OCI-M2 (cell line): ENCODE results near the gene CD28.

Experiments
- DNase-seq: peaks from one replicate; lab custom pipeline; 2025; ENCODE audit not compliant: unreplicated experiment; lab: John Stamatoyannopoulos, UW

The CD28 gene

GRCh38 chr2:203706403-203706802, at the start of gene CD28:
Gene CD28, plus strand, starts transcription at chr2:203706639. Its CDS starts 58 bp downstream, at chr2:203706697.
- DNase-seq, result no peak

GRCh38 chr2:203659331-203660049, 46.9 kb upstream of the CD28 start:
- DNase-seq, result no peak

GRCh38 chr2:203660465-203660864, 46.0 kb upstream of the CD28 start:
- DNase-seq, result no peak

GRCh38 chr2:203661279-203661908, 45.0 kb upstream of the CD28 start:
- DNase-seq, result no peak

GRCh38 chr2:203662487-203662886, 44.0 kb upstream of the CD28 start:
- DNase-seq, result no peak

DNA sequence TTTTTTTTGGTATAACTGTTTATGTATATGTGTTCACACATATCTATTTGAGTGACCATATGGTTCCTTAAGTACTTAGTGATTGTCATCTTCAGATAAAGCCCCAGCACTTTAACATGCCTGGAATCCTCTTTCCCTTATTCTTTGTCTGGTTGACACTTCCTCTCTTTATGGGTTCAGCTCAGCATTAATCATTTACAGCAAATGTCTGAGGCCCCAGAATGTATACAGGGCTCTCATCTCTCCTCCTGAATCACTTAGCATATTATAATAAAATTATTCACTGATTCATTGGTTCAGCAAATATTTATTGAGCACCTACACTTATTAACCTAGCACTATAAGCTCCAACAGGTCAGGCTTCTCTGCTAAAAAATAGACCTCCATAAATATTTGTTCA, 43.5 kb upstream of the CD28 start:
- no peak for DNase-seq

- DNase-seq, result no peak
Measured at GRCh38 chr2:203664029-203664755, 42.2 kb upstream of the CD28 start.

DNA sequence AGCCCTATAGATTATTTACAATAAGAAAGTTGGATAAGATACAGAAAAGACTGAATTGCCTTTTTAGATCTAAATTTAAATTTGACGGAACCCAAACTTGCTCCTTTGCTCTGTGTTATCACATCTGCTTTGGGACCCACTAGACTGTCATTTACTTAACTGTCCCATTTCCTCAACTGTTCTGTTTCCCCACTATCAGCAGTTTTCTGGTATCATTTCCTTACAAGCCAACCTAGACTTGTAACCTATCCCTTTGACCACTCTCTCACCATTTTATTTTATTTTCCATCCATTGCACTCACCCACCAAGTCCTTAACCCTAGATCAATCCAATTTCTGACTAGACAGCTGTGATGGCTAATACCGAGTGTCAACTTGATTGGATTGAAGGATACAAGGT, 38.6 kb upstream of the CD28 start:
- no peak for DNase-seq

DNA sequence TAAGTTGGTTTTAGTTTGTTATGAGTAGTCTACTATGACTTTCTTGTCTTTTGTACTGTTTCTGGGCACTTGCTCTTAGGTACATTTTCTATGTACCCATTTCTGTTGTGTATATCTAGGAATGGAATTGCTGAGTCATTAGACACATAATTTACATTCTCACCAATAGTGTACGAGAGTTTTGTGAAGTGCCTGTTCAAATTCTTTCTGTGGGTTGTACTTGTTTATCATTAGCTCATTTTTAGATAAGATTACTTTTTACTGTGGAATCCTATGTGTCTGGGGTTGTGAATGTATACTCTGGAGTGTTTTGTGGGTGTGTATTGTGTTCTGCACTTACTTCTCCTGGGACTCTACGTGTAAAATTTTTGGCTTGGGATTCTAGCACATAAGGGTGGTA, 36.6 kb upstream of the CD28 start:
- DNase-seq, result no peak

DNA sequence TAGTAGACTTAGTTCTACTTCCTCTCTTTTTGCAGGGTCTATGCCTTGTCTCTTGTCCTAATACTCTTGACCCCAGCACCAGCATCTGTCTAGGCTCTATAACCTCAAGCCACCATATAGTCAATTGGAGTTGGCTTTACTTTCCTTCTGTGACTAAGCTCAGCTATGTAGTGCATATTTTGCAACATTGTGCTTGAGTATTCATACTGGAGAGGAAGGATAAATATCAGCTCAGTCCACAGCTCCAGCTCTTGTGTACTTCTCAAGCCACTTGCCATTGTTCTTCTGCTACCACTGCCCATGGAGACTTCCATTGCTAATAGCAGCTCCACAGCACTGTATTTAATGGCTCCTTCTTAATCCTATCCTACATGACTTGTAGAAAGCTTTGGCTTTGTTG, 35.5 kb upstream of the CD28 start:
- no peak for DNase-seq

DNA sequence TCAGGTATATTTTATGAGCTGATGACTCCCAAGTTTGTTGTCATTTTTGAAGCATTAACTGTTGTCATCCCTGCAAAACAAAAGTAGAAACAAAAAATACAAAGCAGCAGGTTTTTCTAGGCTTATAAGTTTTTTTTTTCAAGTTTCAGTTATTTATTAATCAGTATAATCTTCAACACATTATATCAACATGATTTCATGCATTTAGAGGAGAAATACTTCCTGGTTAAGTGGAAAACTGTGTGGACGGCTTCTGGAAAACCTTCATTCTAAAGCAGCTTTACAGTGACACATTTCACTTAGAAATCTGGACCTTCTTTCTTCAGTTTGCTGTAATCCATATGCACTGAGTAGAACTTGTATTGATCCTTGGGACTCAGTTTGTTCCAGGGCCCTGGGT, 34.6 kb upstream of the CD28 start:
- DNase-seq, result no peak

GRCh38 chr2:203672856-203673255, 33.6 kb upstream of the CD28 start:
- no peak for DNase-seq

DNA sequence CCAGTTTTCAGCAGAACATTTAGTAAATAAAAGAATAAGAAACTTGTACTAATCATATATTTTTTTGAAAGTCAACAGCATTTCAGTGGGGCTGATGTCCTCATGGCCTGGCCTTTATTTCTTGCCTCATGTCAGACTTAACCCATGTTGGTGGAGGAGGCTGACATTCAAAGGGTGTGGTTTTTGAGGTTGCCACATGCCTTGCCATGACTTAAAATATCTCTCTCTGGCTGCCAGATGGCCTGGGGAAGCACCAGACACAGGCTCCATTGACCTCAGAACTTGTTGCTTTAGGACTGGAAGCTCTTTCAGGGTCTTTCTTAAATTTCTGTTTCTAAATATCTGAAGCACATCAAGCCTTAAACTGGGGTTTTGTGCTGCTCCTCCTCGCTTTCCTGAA, 32.5 kb upstream of the CD28 start:
- DNase-seq, result no peak

DNA sequence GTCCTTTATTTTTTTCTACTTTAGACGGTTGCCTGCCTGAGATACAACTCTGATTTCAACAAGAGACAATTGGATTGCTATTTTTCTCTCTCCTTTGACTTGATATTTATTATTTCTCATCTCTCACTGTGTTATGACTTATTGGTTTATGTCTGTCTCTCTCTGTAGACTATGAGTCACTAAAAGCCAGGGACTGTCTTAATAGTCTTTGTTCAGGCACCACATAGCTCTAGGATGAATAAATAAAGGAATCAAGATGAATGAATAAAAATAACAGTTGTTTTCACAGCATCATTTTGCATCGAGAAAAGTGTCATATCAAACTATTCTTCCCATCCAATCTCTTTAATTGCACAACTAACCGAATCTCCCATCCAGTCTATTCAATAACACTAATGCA, 31.4 kb upstream of the CD28 start:
- no peak for DNase-seq

DNA sequence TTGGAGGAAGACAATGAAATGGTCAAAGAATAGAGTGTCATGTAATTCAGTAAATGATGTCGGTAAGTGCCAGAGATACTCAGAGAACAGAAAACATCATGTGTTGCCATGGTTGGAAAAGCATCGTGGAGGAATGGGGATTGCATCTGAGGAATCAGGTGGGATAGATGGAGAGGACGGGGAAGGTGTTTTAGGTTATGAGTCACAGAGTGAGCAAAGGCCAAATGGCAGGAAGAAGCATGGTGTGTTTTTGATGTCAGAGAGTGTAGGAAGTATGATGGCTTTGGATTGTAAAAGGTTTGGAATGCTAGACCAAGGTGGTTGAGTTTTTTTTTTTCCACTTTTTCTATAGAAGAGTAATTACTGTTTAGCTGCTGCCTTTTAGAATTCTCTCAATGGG, 27.5 kb upstream of the CD28 start:
- DNase-seq, result no peak

GRCh38 chr2:203679401-203679800, 27.0 kb upstream of the CD28 start:
- DNase-seq, result no peak

- no peak for DNase-seq
Measured at GRCh38 chr2:203681978-203682377, 24.5 kb upstream of the CD28 start.

GRCh38 chr2:203682688-203683130, 23.7 kb upstream of the CD28 start:
- DNase-seq, result no peak

GRCh38 chr2:203683421-203683820, 23.0 kb upstream of the CD28 start:
- DNase-seq, result no peak

- no peak for DNase-seq
Measured at GRCh38 chr2:203683932-203684556, 22.4 kb upstream of the CD28 start.

DNA sequence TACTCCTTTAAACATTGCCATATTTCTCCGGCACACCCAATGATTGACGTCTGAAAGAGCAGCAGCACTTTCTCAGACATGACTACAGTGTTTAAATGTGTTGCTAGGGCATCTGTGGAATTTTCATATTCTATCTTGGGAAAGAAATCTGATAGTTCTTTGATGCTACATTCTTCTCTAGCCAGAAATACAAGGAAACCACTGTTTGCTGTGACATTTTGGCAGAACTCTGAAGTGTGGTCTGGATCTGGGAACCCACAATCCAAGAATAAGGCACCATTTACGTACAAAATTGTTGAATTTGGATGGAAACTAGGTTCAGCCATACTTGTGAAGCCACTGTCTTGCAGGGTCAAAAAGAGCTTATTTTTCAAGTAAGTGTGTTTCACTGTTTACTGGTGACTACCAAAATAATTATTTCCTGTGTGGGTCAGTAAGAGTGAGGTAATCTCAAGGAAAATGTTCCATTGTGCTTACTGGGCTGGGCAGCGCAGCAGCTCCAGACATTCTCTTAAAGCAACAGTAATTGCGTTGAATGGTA, 21.3 kb upstream of the CD28 start:
- no peak for DNase-seq
